ENCODE results near the gene TACC2. TPM values are rescaled to one million over a fixed set of nuclear protein-coding genes. Genes with fewer than 3 reads are reported as not detected.

TACC2 gene
- total and polyA plus RNA-seq, 8 donors: 17.9 to 43.6 (median 23.6) TPM

DNA sequence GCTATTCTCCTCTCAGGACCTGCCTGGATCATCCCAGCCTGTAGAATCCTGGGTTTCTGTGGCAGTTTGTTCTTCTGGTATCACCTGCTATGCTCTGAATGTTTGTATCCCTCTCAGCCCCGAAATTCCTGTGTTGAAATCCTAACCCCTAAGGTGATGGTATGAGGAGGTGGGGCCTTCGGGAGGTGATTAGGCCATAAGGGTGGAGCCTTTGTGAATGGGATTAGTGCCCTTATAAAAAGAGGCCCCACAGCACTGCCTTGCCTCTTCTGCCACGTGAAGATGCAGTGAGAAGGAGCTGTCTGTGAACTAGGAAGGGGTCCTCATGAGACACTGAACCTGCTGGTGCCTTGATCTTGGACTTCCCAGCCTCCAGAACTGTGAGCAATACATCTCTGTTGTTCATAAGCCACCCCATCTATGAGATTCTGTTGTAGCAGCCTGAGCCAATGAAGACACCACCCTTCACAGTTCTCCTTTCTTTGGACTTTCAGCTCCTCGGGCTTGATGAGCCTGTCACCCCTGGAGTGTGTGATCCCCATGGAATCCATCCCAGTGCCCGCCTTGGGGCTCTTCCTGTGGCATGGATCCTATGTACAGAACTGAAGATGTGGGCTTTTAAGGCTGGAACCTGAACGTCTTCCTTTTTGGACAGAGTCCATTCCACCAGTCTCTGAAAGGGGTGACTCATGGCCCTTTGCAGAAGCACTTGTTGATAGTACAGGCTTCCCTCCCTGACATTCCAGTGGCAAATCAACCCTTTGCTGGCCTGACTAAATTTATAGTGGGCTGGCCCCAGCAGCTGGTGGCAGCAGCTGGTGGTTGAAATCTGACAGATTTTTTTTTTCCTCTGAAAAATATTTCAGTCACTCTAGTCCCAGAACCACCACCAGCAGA lies 138.0 kb downstream of the TACC2 start:
- Histone ChIP-seq H3K36me3 (no peaks in the 10 kb centered on the region), H3K9me3 (no peaks in the 10 kb centered on the region), H3K4me1 (peaks cover 0 to 7% (median 0%) of the 10 kb centered on the region in 3 donors), H3K4me3 (no peak overlapping the region), H3K27ac (peak overlapping the region in 1 of 4 donors; percentile 8), H3K27me3 (no peaks in the 10 kb centered on the region)
- TF ChIP-seq, protein P1, sequence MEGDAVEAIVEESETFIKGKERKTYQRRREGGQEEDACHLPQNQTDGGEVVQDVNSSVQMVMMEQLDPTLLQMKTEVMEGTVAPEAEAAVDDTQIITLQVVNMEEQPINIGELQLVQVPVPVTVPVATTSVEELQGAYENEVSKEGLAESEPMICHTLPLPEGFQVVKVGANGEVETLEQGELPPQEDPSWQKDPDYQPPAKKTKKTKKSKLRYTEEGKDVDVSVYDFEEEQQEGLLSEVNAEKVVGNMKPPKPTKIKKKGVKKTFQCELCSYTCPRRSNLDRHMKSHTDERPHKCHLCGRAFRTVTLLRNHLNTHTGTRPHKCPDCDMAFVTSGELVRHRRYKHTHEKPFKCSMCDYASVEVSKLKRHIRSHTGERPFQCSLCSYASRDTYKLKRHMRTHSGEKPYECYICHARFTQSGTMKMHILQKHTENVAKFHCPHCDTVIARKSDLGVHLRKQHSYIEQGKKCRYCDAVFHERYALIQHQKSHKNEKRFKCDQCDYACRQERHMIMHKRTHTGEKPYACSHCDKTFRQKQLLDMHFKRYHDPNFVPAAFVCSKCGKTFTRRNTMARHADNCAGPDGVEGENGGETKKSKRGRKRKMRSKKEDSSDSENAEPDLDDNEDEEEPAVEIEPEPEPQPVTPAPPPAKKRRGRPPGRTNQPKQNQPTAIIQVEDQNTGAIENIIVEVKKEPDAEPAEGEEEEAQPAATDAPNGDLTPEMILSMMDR (IDR thresholded peaks at IDR 0.05): no peak
- FAIRE-seq (no peak), DNase-seq (no peak), ATAC-seq (peak in 3 of 4 donors; percentile 74 to 90 (median 87))
- WGBS, 2 donors: 79 to 81% methylated on average over 6 of the region's 6 CpGs
- intact Hi-C loops (cut with DNase I): no loop called here

DNA sequence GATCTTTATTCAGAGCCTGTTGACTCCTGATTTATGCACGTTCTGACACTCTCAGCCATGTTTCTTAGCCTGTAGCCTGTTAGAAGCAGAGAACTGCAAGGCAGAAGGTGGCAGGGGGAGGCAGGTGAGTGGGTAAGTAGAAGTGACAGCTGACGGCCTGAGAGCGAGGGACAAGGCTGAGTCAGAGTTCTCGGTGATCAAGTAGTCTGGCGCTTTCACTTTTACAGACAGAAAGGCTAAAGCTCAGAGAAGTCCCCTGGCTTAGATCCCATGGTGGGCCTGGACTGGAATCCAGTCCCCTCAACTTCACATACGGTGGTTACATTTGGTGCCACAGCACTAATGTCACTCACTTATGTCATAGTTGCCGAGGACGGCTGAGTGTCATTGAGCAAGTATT lies 139.0 kb downstream of the TACC2 start:
- DNase-seq (no peak), ATAC-seq (peak in 3 of 4 donors; percentile 34 to 52 (median 44)), FAIRE-seq (no peak)
- H3K27ac ChIP-seq: no peak overlapping the region
- intact Hi-C loops (cut with DNase I): no loop called here
- H3K4me3 ChIP-seq: no peak overlapping the region
- no peaks in the 10 kb centered on the region for H3K9me3 ChIP-seq
- TF ChIP-seq, protein P1 (IDR thresholded peaks at IDR 0.05): no peak
- H3K4me1 ChIP-seq: peaks cover 0 to 7% (median 0%) of the 10 kb centered on the region in 3 donors
- no peaks in the 10 kb centered on the region for H3K36me3 ChIP-seq
- no peaks in the 10 kb centered on the region for H3K27me3 ChIP-seq
- 84 to 87% methylated on average over 8 of the region's 8 CpGs for WGBS, 2 donors

DNA sequence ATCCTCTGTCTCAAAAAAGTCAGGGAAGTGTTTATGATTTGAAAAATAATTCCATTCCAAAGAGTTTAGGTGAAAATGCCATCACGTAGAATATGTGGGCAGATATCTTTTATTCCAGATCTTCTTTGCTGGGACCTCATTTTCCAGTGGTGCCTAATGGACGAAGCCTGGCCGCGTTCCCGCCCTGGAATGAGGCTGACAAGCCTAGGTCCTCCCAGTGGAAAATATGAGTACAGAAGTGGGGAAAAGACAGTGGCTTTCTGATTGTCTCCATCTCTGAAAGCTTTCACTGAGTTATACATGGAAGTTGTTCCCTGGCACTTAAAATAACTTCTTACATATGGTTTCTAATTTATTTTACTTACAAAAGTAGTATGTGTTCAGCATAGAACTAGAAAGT lies 139.4 kb downstream of the TACC2 start:
- 87 to 93% methylated on average over 5 of the region's 5 CpGs for WGBS, 2 donors
- FAIRE-seq (peak; percentile 49), DNase-seq (no peak), ATAC-seq (peak in 2 of 4 donors; percentile 17 to 28)
- H3K4me3 ChIP-seq: no peak overlapping the region
- H3K36me3 ChIP-seq: peaks cover 0 to 2% (median 0%) of the 10 kb centered on the region in 3 donors
- no peaks in the 10 kb centered on the region for H3K9me3 ChIP-seq
- no peak overlapping the region for H3K27ac ChIP-seq
- TF ChIP-seq, protein P1 (IDR thresholded peaks at IDR 0.05): no peak
- peaks cover 0 to 7% (median 0%) of the 10 kb centered on the region in 3 donors for H3K4me1 ChIP-seq
- intact Hi-C loops (cut with DNase I): no loop called here
- no peaks in the 10 kb centered on the region for H3K27me3 ChIP-seq

DNA sequence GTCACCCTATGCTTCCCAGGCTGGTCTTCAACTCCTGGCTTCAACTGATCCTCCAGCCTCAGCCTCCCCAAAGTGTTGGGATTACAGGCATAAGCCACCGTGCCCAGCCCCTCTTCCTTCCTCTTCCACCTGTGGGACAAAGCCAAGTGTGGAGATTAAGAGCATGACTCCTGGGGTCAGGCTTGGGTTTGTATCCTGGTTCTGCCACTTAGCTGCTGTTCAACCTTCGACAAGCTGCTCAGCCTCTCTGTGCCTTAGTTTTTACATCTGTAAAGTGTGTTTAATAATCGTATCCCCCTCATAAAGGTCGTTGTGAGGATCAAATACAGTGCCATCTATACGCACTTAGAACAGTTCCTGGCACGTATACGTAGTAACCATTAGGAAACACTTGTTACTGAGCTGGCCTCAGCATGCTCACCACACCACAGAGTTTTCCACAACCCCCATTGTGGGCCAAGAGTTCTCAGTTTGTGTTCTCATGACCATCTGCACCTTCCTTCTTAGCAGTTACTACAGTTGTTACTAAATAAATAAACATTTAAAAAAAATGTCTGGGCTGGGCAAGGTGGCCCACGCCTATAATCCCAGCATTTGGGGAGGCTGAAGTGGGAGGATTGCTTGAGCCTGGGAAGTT lies 141.6 kb downstream of the TACC2 start:
- Histone ChIP-seq H3K4me3 (no peak overlapping the region), H3K27ac (no peak overlapping the region), H3K27me3 (no peaks in the 10 kb centered on the region), H3K9me3 (no peaks in the 10 kb centered on the region), H3K36me3 (peaks cover 0 to 4% (median 0%) of the 10 kb centered on the region in 3 donors), H3K4me1 (peaks cover 0 to 7% (median 0%) of the 10 kb centered on the region in 3 donors)
- intact Hi-C loops (cut with DNase I): no loop called here
- TF ChIP-seq, protein P1 (IDR thresholded peaks at IDR 0.05): no peak
- WGBS, 2 donors: 90 to 92% methylated on average over 8 of the region's 8 CpGs
- DNase-seq (no peak), ATAC-seq (no peak), FAIRE-seq (no peak)

Measured in pancreas (tissue), 10 donors.